HepG2 (cell line): ENCODE results near the gene TEX48. TPM values are rescaled to one million over a fixed set of nuclear protein-coding genes. Genes with fewer than 3 reads are reported as not detected.

Experiments
- ATAC-seq: fragments of 200-7000 bp; cut with Tn5 transposase; 3 replicates; pipeline ENCODE4 v1.9.1; 2020; ENCODE audit warnings: mild to moderate bottlenecking, moderate library complexity
- BruUV-seq: library from RNA; stranded (reverse); fragments of 400-500 nt; replicated peaks from 2 replicates; lab custom pipeline; 2021; lab: Mats Ljungman, UMichigan
- CTCF ChIA-PET: fragments of 300-600 bp; formaldehyde crosslinking; extraction: SDS; loops from one replicate; lab custom pipeline; 2021; ENCODE audit warnings: low total read pairs, inconsistent platforms, low intra/inter-chr PET ratio; lab: Yijun Ruan, JAX
- POLR2A ChIA-PET: fragments of 350-600 bp; sonication (Branson Sonifier 250); formaldehyde crosslinking; loops from one replicate; lab custom pipeline; 2020; ENCODE audit warnings: antibody characterized with exemption, inconsistent platforms; lab: Yijun Ruan, JAX
- DNase-seq: peaks from one replicate; pipeline ENCODE4 v3.0.0-alpha.2; 2015; ENCODE audit warnings: low spot score
- FAIRE-seq: peaks from 3 replicates; lab custom pipeline; 2011; peaks lifted over from hg19 to GRCh38; lab: Jason Lieb, UNC
- H2AFZ ChIP-seq: one replicate; pipeline ENCODE4 v1.6.1; 2011; ENCODE audit warnings: low read length, inconsistent platforms
- H3K27ac ChIP-seq: fragments of 300-600 bp; 3 replicates; pipeline ENCODE4 v1.8.0; 2011; ENCODE audit warnings: mixed run types, mild to moderate bottlenecking, mixed read lengths, low read length, inconsistent platforms; ENCODE audit not compliant: insufficient read depth; ENCODE audit errors: extremely low read length
- H3K27me3 ChIP-seq, 2 experiments: fragments of 200-600 bp in 1 of 2; 2 replicates in 1 of 2; 3 replicates in 1 of 2; pipeline versions ENCODE4 v1.6.0 to v1.8.0; 2011; ENCODE audit warnings: low read length in 2 of 2, mild to moderate bottlenecking in 2 of 2, moderate library complexity in 2 of 2, inconsistent platforms in 1 of 2; ENCODE audit not compliant: insufficient read depth in 2 of 2, control insufficient read depth in 1 of 2
- H3K36me3 ChIP-seq, 2 experiments: fragments of 200-600 bp in 1 of 2; replicated peaks in 1 of 2; 2 replicates in 1 of 2; 3 replicates in 1 of 2; pipeline versions ENCODE4 v1.5.1 to v1.8.0; 2011; ENCODE audit warnings: low read length in 2 of 2, inconsistent platforms in 1 of 2; ENCODE audit not compliant: insufficient read depth in 2 of 2, control insufficient read depth in 1 of 2
- H3K4me1 ChIP-seq: 2 replicates; pipeline ENCODE4 v1.5.1; 2012; ENCODE audit warnings: low read length, inconsistent platforms; ENCODE audit not compliant: insufficient read depth
- H3K4me2 ChIP-seq: 2 replicates; pipeline ENCODE4 v1.6.0; 2011; ENCODE audit warnings: low read depth, low read length, inconsistent platforms
- H3K4me3 ChIP-seq, 3 experiments: fragments of 200-600 bp in 1 of 3; sonication (generic), shearing (Covaris generic) in 1 of 3; replicated peaks in 1 of 3; 2 replicates each; pipeline ENCODE4 v1.5.1; 2011 to 2016; ENCODE audit warnings: low read length in 3 of 3, inconsistent platforms in 2 of 3, low read depth in 2 of 3, mild to moderate bottlenecking in 2 of 3, control low read depth in 1 of 3, mixed read lengths in 1 of 3; ENCODE audit not compliant: insufficient read depth in 1 of 3
- H3K79me2 ChIP-seq: one replicate; pipeline ENCODE4 v1.6.1; 2011; ENCODE audit warnings: low read length, inconsistent platforms; ENCODE audit not compliant: insufficient read depth
- H3K9ac ChIP-seq: 2 replicates; pipeline ENCODE4 v1.6.0; 2011; ENCODE audit warnings: mild to moderate bottlenecking, low read depth, low read length, inconsistent platforms; ENCODE audit not compliant: insufficient read depth
- H3K9me3 ChIP-seq: 2 replicates; pipeline ENCODE4 v1.5.1; 2012; ENCODE audit warnings: mild to moderate bottlenecking, low read length
- H4K20me1 ChIP-seq: 2 replicates; pipeline ENCODE4 v1.6.0; 2011; ENCODE audit warnings: inconsistent platforms, mild to moderate bottlenecking, low read length, moderate library complexity; ENCODE audit not compliant: insufficient read depth
- CC2D1A ChIP-seq: sonication (generic); formaldehyde crosslinking; IDR thresholded peaks from 2 replicates; pipeline ENCODE4 v1.8.1; 2023; ENCODE audit warnings: mild to moderate bottlenecking, missing genetic modification reagents
- ERF ChIP-seq: IDR thresholded peaks from 2 replicates; pipeline ENCODE4 v1.6.1; 2018; ENCODE audit warnings: missing biosample characterization, missing genetic modification reagents
- YEATS4 ChIP-seq: sonication (generic); formaldehyde crosslinking; IDR thresholded peaks from 2 replicates; pipeline ENCODE4 v1.4.0; 2020; ENCODE audit warnings: missing genetic modification reagents, borderline replicate concordance
- ZBTB21 ChIP-seq: sonication (generic); formaldehyde crosslinking; IDR thresholded peaks from 2 replicates; pipeline ENCODE4 v1.4.0; 2020; ENCODE audit warnings: missing genetic modification reagents
- ZNF232 ChIP-seq: sonication (generic); formaldehyde crosslinking; IDR thresholded peaks from 2 replicates; pipeline ENCODE4 v1.4.0; 2020; ENCODE audit warnings: missing genetic modification reagents, borderline replicate concordance
- in situ Hi-C: cut with HindIII; loops from 2 replicates; pipeline ENCODE4 v1.10.0; 2017; ENCODE audit warnings: low pct_unique_long_range_greater_than_20kb; ENCODE audit not compliant: extremely low pct_ligation_motif_present
- intact Hi-C: fragments of 100-400 bp; cut with micrococcal nuclease; formaldehyde crosslinking; loops from one replicate; pipeline ENCODE4 v1.10.0; 2022; ENCODE audit not compliant: unreplicated experiment
- polyA plus RNA-seq, 8 experiments: library from polyadenylated mRNA; depleted of rRNA in 3 of 8; stranded (reverse) in 7 of 8; unstranded in 1 of 8; fragments of >200 nt; fragmentation: Illumina TruSeq in 4 of 8; extraction: Trizol in 4 of 8; gene quantifications; 2 replicates each; pipeline versions ENCODE4 v1.2.1 to v1.2.3, GENCODE V29; 2011 to 2016; ENCODE audit warnings: low read depth in 4 of 8, missing spikeins in 1 of 8, mixed read lengths in 1 of 8; ENCODE audit not compliant: insufficient read depth in 1 of 8
- total RNA-seq, 5 experiments: library from RNA; depleted of rRNA; stranded (reverse); fragments of >200 nt; fragmentation: Illumina TruSeq; extraction: Trizol; gene quantifications; 2 replicates each; pipeline ENCODE4 v1.2.3, GENCODE V29; 2016; ENCODE audit warnings: low read depth in 1 of 5
- TF ChIP-seq, protein P1 (sequence below): sonication (generic); formaldehyde crosslinking; conservative IDR thresholded peaks from 2 replicates; pipeline ENCODE4 v1.8.0; 2022; ENCODE audit warnings: missing genetic modification reagents
- TF ChIP-seq, protein P2 (sequence below): sonication (generic); formaldehyde crosslinking; IDR thresholded peaks from 2 replicates; pipeline ENCODE4 v1.5.0; 2020; ENCODE audit warnings: missing genetic modification reagents

The TEX48 gene
- total and polyA plus RNA-seq, 2 of the 13 experiments (the other 11 are each of a cell fraction or from before 2014, with no cell fraction given): not detected

GRCh38 chr9:114691956-114692295, 9.9 kb upstream of the TEX48 start:
- intact Hi-C loops: no loop called here
- Histone ChIP-seq H3K27ac (no peak overlapping the region), H3K9ac (no peak overlapping the region)

More at GRCh38 chr9:114691956-114692295, 9.9 kb upstream of the TEX48 start:
- in situ Hi-C loops: no loop called here
- Histone ChIP-seq H3K9me3 (no peaks in the 10 kb centered on the region), H3K4me2 (no peak overlapping the region), H3K4me3 (no peak overlapping the region), H3K27me3 (peaks cover 0 to 7% of the 10 kb centered on the region in 2 experiments; a peak in 2 of 5 replicates), H3K79me2 (no peaks in the 10 kb centered on the region), H4K20me1 (no peaks in the 10 kb centered on the region), H3K36me3 (no peaks in the 10 kb centered on the region), H3K4me1 (no peaks in the 10 kb centered on the region), H2AFZ (no peak overlapping the region)
- no TSS peak for BruUV-seq
- FAIRE-seq (no peak), ATAC-seq (no peak), DNase-seq (no peak)
- POLR2A ChIA-PET: no interaction called here
- CTCF ChIA-PET: no interaction called here
- TF ChIP-seq ZNF232 (CRISPR knock-in tag): no peak
- TF ChIP-seq ERF (CRISPR knock-in tag): no peak
- TF ChIP-seq, protein P1, sequence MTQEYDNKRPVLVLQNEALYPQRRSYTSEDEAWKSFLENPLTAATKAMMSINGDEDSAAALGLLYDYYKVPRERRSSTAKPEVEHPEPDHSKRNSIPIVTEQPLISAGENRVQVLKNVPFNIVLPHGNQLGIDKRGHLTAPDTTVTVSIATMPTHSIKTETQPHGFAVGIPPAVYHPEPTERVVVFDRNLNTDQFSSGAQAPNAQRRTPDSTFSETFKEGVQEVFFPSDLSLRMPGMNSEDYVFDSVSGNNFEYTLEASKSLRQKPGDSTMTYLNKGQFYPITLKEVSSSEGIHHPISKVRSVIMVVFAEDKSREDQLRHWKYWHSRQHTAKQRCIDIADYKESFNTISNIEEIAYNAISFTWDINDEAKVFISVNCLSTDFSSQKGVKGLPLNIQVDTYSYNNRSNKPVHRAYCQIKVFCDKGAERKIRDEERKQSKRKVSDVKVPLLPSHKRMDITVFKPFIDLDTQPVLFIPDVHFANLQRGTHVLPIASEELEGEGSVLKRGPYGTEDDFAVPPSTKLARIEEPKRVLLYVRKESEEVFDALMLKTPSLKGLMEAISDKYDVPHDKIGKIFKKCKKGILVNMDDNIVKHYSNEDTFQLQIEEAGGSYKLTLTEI (CRISPR knock-in tag): no peak
- TF ChIP-seq CC2D1A (CRISPR knock-in tag): no peak
- no peak for TF ChIP-seq ZBTB21 (CRISPR knock-in tag)
- no peak for TF ChIP-seq YEATS4
- TF ChIP-seq, protein P2, sequence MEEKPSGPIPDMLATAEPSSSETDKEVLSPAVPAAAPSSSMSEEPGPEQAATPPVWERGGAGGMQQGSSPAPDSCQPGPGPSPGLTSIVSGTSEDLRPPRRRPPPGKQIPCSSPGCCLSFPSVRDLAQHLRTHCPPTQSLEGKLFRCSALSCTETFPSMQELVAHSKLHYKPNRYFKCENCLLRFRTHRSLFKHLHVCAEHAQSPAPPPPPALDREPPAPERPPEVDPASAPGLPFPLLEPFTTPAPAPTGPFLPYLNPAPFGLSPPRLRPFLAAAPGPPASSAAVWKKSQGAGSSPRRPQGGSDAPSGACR (CRISPR knock-in tag): no peak
